HG02840 (cell line): Measurements from ENCODE around the gene FREY1.
A peak's percentile ranks its signal among the peaks of the same experiment; 100 is the strongest.
"Not testable (repeated sequence)": the region's sequence is repeated elsewhere in the genome, so short reads cannot be mapped to it uniquely, and the experiment has no call there.

ENCODE experiments used
- ATAC-seq: cut with Tn5 transposase; IDR thresholded peaks from one replicate; pipeline ENCODE4 v1.9.1; 2021; ENCODE audit warnings: mild to moderate bottlenecking, moderate library complexity, moderate number of reproducible peaks; ENCODE audit not compliant: unreplicated experiment, low FRiP score

FREY1 gene

DNA sequence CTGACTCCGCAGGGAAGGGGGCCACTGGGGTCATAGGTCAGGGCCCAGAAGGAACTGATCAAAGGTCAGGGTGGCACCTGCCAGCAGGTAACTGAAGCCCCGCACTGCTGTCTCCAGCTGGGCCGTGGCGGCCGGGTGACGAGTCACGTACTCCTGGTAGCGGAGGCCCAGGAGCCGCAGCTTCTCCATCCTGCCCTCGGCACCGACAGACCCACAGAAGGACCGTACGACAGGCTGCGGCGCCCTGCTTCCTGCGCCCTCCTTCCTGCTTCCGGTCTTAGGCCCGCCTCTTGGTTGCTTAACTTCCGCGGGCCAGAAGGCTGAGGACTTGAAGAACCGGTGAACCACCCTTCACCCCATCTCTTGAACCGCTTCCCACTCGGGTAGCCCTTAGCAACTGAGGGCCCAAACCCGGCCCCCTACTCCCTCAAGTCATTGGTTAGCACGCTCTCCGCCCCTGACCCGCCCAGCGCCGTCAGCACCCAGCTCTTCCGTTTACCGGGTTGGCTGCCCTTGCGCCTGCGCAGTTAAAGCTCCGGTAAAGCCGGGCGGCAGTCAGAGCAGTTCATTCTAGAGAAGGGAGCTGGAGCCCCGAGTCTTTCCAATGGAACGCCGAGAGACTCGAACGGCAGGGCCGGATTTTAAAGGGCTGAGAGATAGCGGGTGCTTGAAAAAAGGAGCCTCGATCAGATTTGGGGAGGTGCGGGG lies 10.7 kb upstream of the FREY1 start, which contains the start of gene PEX16:
Gene PEX16, minus strand, starts transcription at position 255 of the 708 bp plus-strand sequence. Its CDS starts 66 bp downstream, at position 189.
- peak; percentile 90 for ATAC-seq

- ATAC-seq = peak; percentile 2
Observed at GRCh38 chr11:45917286-45917622, 10.2 kb upstream of the FREY1 start.

GRCh38 chr11:45915446-45915845 lies 8.4 kb upstream of the FREY1 start:
- ATAC-seq = no peak

GRCh38 chr11:45913942-45914635 lies 7.0 kb upstream of the FREY1 start:
- ATAC-seq = no peak

DNA sequence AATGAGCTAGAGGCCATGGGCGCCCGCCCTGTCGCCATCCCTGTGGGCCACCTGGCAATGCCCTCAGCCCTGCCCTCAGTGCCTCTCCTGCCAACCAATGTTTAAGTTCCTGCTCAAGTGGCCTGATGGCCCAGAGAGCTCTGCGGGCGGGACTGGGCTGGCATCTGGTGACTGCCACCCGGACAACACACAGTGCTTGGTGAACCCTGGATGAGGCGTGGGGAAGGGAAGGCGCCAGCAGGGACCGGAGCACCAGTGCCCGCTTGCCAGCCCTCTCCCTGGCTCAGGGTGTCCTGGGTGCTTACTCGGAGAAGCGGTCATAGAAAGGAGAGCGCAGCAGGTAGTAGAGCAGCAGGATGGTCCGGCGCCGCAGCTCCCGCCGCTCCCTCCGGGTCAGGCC lies 6.4 kb upstream of the FREY1 start:
- ATAC-seq = no peak

DNA sequence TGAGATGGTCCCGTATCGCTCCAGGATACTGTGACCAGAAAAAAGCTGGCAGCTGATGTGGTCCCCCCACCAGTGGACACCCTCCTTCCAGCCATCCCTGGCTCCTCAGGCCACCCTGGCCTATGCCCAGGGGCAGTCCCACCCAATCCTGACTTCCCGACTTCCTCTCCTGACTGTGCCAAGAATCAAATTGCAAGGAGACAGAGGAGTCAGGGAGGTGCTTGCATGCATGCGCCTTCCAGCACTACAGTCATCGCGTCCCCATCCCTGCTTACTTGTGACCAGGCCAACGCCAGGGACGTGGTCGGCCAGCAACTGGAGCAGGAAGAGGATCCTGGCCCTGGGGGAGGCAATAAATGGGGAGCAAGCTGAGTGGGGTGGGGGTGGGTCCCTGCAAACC lies 3.6 kb upstream of the FREY1 start:
- no peak for ATAC-seq

- ATAC-seq = no peak
Observed at GRCh38 chr11:45909594-45910475, 2.8 kb upstream of the FREY1 start.

DNA sequence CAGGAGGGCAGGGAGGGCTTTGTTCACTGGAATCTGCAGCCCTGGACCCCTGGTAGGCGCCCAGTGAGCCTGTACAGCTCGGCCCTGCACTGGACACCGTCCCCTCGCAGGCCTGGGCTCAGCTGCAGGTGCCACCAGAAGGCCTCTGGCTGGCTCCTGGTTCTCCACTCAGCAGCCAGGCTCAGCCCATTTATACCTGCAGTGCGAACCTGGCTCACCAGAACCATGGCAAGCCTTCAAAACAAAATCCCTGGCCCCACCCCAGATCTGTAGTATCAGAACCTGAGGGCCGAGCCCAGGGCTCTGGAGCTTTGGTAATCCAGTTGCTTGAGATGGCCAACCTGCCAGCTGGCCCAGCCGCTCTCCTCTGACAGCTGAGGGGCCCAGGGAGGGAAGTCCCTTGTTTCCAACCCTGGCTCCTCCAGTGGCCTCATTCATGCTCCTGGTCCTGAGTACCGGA lies 870 bp upstream of the FREY1 start:
- ATAC-seq = no peak

DNA sequence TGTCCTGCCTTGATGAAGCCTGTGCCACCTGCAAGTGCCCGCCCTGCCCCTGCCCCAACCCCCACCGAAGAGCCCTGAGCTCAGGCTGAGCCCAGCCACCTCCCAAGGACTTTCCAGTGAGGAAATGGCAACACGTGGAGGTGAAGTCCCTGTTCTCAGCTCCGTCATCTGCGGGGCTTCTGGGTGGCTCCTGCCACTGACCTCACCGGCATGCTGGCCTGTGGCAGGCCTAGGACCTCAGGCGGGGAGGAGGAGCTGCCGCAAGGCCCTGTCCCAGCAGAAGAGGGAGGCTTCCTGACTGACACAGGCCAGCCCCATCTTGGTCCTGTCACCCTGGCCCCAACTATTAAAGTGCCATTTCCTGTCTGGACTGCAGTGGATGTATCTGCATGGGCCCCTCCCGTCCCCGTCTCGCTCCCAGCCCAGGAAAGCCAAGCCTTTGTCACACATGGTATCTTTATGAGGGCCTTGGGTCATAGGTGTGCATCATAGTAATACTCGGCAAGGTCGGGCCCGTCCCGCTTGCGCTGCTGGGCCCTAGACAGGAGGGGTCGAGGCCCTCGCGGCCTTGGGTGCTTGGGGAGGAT lies 882 bp downstream of the FREY1 start:
- no peak for ATAC-seq

- ATAC-seq = not testable (repeated sequence)
Observed at GRCh38 chr11:45905576-45905975, 1.5 kb downstream of the FREY1 start.

DNA sequence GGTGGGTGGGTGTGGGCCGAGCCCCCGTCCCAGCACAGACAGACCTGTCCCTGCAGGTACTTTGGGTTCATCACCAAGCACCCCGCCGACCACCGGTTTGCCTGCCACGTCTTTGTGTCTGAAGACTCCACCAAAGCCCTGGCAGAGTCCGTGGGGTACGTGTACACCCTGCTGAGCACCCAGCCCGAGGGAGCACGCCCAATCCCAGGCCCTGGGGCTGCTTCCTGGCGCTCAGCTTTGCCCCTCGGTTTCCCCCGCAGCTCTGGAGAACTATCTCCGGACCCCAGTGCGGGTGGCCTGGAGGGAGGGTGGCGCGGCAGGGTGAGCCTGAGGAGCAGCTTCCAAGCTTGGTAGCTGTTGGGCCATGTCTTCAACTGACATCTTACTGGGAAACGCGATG lies 2.0 kb downstream of the FREY1 start:
- no peak for ATAC-seq

DNA sequence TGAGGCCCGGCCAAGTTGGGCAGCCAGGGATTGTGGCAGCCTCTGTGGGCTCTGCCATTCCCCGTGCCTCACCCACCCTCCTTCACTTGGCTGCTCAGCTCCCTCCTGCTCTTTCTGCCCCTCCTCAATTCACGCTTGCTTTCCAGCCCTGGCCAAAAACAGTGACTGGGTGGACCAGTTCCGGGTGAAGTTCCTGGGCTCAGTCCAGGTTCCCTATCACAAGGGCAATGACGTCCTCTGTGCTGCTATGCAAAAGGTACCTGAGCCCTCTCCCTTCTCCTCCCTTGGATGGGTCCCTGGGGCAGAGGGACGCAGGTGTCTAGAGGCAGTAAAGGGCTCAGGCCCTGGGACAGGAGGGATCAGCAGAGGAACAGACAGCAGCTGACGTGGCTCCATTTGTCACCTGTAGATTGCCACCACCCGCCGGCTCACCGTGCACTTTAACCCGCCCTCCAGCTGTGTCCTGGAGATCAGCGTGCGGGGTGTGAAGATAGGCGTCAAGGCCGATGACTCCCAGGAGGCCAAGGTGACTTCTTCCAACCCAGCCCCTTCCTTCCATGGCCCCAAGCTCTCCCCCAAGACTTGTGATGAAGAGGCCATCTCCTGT lies 2.7 kb downstream of the FREY1 start:
- ATAC-seq = no peak

GRCh38 chr11:45902452-45903380 lies 4.4 kb downstream of the FREY1 start:
- no peak for ATAC-seq

DNA sequence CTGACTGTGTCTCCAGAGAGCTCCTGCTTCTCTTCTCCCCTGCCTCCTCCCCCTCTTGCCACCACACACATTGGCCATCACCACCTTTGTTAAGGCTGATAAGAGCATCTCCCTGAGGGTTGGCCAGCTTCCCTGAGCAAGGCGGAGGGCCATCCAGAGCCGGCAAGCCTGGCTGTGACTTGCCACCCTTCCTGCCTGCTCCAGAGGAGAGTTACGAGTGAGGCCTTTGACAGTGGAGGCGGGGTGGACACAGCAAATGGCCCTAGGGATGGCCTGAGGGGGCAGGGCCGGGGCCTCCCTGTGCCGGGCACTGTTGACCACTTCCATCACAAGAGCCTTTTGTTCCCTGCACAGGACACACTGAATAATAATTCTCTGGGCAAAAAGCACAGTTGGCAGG lies 5.4 kb downstream of the FREY1 start:
- no peak for ATAC-seq

DNA sequence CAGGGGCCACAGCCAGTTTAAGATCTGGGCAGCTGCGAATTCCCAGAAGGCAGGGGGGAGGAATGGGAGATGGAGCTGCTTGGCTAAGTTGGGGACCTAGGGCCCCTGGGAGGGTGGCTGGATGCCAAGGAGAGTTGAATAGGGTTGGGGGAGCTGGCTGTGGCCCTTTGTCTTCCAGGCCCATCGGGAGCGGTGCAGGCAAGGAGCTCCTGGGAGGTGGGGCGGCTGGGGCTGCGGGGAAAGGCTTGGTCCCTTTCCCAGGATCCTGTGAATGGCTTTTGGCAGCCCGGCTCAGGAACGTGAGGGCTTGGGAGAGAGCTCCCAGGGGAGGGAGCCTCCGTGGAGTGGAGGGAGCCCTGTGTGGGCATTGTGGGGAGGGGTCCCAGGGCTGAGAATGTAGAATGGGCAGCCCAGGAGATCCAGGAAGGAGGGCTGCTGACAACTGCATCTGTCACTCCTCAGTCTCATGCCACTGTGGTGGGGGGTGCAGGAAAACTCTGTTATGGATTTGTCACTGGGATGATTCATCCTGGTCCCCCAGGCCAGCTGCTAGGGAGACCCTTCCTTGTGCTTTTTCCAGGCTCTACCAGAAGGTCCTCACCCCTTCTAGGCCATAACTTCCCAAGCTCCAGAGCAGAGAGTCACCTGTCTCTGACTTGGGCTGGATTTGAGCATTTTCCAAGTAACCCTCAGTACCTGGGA lies 6.0 kb downstream of the FREY1 start:
- ATAC-seq = no peak

- peak; percentile 12 for ATAC-seq
Observed at GRCh38 chr11:45900175-45900800, 6.8 kb downstream of the FREY1 start.

DNA sequence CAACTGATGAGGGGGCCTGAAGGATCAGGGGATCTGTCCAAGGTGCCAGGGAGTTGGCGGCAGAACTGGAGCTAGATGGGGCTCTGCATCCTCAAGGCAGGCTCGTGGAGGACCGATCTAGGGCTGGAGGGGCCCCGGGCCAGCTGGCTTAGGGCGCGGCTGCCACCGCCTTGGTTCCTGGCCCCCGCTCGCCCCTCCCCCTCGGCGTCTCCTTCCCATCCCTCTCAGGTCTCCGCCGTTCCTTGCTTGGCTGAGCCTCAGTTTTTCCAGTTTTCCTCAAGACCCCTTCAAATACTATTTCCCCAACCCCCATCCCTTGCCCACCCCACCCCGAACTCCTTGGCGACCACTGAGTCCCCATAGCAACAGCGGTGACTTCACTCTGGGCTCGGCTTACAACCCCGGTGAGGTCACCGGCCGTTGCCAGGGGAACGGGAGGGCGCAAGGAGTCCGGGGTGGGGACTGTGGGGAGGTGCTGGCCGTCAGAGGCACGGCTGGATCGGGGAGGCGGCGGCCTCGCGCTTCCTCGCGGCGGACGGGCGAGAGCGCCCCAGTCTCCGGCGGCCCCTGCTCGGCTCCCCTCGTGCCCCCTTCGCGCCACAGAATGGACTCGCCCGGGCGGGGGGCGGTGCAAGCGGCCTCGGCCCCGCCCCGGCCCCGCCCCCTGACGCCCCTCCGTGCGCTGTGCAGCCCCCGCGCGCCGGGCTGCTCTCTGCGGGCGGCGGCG lies 7.5 kb downstream of the FREY1 start:
- peak; percentile 52 for ATAC-seq

- ATAC-seq = no peak
Observed at GRCh38 chr11:45899086-45899447, 8.0 kb downstream of the FREY1 start.
